Ramos (cell line): ENCODE data around the gene IFI30.

Experiments used
- in situ Hi-C: fragments of 300-500 bp; cut with MboI; formaldehyde crosslinking; loops from one replicate; pipeline ENCODE4 v1.14.3; 2022; ENCODE audit warnings: low sequenced_read_pairs; ENCODE audit not compliant: unreplicated experiment

IFI30 gene

GRCh38 chr19:18167975-18168645 lies 5.5 kb upstream of the IFI30 start:
- in situ Hi-C loops: loop anchor here (10.0 kb wide), 1 partner anchor 163 kb away; the partner anchor contains the start of gene ARRDC2

GRCh38 chr19:18168673-18169381 lies 4.8 kb upstream of the IFI30 start:
- in situ Hi-C loops: loop anchor here (10.0 kb wide), 1 partner anchor 164 kb away; the partner anchor contains the start of gene ARRDC2

GRCh38 chr19:18170714-18171255 lies 2.8 kb upstream of the IFI30 start:
- in situ Hi-C loops: no loop called here

- in situ Hi-C loops: no loop called here
Observed at GRCh38 chr19:18171605-18172327, 1.8 kb upstream of the IFI30 start.

- in situ Hi-C loops: no loop called here
Observed at GRCh38 chr19:18172331-18173053, 1.1 kb upstream of the IFI30 start.

GRCh38 chr19:18173054-18173571 lies 500 bp upstream of the IFI30 start:
- in situ Hi-C loops: no loop called here

GRCh38 chr19:18174983-18175382 lies 1.4 kb downstream of the IFI30 start:
- in situ Hi-C loops: no loop called here

- in situ Hi-C loops: no loop called here
Observed at GRCh38 chr19:18176367-18177310, 3.0 kb downstream of the IFI30 start.

- in situ Hi-C loops: no loop called here
Observed at GRCh38 chr19:18179957-18180356, 6.3 kb downstream of the IFI30 start.

- in situ Hi-C loops: no loop called here
Observed at GRCh38 chr19:18183529-18183928, 9.9 kb downstream of the IFI30 start.

GRCh38 chr19:18185538-18185937 lies 11.9 kb downstream of the IFI30 start:
- in situ Hi-C loops: no loop called here

- in situ Hi-C loops: no loop called here
Observed at GRCh38 chr19:18190278-18190677, 16.7 kb downstream of the IFI30 start.

GRCh38 chr19:18191640-18192062 lies 18.0 kb downstream of the IFI30 start:
- in situ Hi-C loops: no loop called here

- in situ Hi-C loops: no loop called here
Observed at GRCh38 chr19:18192673-18193387, 19.2 kb downstream of the IFI30 start, which contains the start of gene MPV17L2. Gene MPV17L2 (plus strand): TSS chr19:18193218. CDS start chr19:18193282, 64 bp downstream.

- in situ Hi-C loops: no loop called here
Observed at GRCh38 chr19:18193388-18194180, 20.0 kb downstream of the IFI30 start.

- in situ Hi-C loops: no loop called here
Observed at GRCh38 chr19:18194181-18194530, 20.5 kb downstream of the IFI30 start.

GRCh38 chr19:18194554-18195238 lies 21.1 kb downstream of the IFI30 start:
- in situ Hi-C loops: no loop called here
